Measurements from ENCODE around the gene RP9.

Gene RP9

DNA sequence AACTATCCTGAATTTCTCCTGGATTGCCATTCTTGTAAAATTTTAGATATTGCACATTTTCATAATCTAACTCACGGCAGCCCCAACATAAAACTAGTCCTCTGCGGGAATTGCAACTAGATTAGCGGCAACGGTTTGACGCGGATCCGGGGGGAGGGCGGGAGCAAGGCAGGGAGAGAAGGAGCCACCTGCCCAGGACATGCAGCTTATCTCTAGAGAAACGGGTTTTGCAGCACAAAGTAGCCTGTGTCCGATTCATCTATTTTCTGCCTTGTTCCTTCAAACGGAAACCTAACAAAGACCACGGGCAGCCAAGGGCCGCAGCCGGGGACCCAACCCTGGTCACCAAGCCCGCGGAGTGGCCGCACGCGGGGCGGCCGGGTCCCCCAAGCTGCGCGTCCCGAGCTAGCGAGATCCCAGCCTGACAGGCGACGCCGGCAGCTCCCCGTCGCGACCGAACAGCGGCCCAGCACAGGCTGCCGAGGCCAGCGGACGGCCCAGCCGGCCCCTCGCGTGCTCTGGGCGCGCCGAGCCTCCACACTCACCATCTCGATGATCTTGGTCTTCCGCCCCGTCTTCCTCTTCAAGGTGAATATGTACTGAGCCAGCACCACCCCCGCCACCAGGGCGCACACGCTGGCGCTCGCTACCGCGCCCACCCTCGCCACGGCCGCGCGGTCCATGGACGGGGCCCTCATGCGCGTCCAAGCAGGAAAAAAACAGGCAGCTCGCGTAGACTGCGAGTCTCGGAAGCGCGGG, 47.0 kb downstream of the RP9 start, which contains the start of gene NT5C3A:
TSS of gene NT5C3A (minus strand) at position 754 of the 759 bp plus-strand sequence. CDS start at position 683, 71 bp downstream.
- DNase-seq: peak; percentile 93

DNA sequence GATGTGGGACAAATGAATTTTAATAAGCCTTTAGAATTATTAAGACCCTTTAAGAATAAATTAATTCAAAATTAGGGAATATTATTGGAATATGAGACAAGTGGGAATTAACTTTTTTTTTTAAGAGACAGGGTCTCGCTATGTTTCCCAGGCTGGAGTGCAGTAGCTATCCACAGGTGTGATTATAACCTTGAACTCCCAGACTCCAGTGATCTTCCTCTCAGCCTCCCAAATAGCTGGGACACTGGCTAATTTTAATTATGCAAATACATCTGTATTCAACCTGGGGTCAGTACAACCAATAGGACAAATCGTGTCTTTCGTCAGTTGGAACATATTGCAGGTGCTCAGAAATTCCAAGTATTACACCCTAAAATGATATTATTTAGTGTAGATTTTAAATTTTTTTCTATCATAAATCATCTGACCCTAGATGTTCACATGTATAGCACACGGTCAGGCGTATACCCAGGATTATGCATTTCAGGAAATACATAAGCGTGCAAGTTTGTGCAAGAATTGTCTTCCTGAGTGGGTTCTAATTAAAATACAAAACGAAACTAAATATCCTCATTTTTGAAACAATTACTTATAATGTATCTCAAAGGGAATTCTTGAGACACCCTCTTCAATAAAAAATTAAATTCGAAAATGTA, 47.8 kb downstream of the RP9 start:
- DNase-seq: no peak

DNA sequence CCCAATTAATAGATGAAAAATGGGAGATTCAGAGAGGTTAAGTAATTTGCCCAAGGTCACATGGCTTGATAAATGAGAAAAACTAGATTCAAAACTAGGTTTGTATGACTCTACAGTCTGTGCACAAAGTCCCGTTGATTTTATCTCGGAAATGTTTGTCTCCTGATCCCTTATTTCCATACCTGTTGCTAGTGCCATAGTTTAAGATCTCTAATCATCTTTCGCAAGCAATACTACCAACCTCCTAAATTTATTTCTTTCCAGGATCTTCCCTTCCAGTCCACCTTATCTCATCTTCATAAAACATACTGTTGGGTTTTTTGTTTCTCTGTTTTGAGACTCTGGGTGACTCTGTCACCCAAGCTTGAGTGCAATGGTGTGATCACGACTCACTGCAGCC, 49.6 kb downstream of the RP9 start:
- no peak for DNase-seq

GRCh38 chr7:33055158-33055557, 54.0 kb downstream of the RP9 start:
- DNase-seq: no peak

- no peak for DNase-seq
Measured at GRCh38 chr7:33054261-33054964, 54.8 kb downstream of the RP9 start.

DNA sequence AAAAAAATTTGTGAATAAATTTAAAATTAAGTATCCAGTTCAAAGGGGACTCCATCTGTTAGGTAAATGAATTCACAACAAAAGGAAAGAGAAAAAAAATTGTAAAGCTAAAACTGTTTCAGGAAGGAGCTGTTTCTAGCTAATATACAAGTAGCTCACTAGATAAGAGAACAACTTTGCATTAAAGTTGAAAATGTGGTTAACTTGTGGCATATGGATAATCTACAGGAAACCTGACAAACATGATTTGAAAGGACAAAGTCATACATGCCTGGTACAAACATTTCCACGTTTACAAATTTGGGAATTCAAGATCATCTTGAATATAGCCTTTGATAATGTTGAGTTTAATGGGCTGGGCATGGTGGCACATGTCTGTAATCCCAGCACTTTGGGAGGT, 55.5 kb downstream of the RP9 start:
- no peak for DNase-seq

DNA sequence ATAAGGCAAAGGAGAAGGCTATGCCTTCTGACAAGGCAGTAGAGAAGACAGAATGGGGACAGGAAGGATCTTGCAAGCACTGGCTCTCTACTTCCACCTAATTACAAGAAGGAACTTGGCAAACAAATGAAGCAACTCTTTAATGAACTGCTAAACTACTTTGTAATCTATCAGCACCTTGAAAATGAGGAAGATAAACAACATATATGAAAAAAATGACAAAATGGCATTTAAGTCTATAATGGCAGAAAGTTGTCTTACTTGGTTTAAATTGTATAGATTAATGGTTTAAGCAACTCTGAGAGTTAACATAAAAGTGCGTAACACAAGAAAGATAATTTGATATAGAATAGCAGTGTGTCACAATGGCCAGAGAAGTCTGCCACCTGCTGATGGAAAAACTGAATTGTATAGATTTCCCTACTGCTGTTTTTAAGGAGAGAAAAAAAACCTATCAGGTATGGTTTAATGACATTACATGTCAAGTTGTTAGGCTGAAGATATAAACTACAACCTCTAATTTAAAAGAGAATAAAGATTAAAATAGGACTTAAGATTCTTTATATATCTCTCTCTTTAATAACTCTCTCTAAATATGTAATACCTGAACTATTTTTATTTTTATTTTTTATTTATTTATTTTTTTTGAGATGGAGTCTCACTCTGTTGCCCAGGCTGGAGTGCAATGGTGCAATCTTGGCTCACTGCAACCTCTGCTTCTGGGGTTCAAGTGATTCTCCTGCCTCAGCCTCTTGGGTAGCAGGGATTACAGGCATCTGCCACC, 58.5 kb downstream of the RP9 start:
- no peak for DNase-seq

DNA sequence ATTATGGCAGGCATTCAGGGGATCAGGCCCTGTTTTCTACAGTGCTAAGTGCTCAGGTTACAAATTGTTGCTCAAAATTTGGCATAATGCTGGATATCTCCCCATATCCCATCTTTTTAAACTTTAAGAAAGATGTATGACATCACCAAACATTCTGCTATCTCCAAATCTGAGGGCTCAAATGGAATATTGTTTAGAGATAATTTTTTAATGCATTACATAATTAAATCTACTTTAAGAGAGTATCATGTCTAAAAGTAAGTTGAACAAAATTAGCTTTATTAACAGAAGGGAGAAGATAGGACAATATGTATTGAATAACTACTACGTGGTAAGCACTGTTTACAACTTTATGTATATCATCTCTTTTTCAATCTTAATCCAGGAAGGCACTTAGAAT, 60.5 kb downstream of the RP9 start:
- no peak for DNase-seq

DNA sequence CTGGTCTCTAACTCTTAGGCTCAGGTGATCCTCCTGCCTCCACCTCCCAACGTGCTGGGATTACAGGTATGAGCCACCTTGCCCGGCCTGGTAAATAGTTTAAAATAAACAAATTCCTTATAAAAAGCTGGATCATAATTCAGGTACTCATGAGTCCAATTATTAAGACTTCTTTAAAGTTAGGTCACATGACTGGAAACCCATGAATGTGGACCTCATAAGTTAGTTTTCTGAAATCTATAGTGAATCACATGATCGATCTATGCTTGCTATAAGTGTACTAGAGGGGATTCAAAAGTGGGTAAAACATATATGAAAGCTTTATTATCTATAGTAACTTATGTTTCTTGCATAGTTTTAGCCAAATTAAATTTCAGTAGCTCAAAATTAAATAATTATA, 60.9 kb downstream of the RP9 start:
- DNase-seq: no peak

- DNase-seq: no peak
Measured at GRCh38 chr7:33044986-33045385, 64.2 kb downstream of the RP9 start.

Data from retina (tissue), 1 donor.